ENCODE results near the gene USP47.

DNA sequence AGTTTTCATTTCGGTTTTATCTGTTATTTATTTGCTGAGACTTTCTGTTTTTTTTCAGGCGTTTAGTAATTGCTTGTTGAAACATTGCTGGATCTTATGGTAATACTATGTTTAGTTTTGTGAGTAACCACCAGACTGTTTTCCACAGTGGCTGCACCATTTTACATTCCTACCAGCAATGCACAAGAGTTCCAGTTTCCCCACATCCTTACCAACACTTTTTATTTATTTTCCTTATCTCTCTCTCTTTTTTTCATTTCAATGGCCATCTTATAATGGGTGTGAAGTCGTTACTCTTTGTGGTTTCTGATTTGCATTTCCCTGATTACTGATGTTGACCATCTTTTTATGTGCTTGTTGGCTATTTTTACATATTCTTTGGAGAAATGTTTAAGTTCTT is 23.7 kb downstream of the USP47 start:
- TF ChIP-seq, protein P1, sequence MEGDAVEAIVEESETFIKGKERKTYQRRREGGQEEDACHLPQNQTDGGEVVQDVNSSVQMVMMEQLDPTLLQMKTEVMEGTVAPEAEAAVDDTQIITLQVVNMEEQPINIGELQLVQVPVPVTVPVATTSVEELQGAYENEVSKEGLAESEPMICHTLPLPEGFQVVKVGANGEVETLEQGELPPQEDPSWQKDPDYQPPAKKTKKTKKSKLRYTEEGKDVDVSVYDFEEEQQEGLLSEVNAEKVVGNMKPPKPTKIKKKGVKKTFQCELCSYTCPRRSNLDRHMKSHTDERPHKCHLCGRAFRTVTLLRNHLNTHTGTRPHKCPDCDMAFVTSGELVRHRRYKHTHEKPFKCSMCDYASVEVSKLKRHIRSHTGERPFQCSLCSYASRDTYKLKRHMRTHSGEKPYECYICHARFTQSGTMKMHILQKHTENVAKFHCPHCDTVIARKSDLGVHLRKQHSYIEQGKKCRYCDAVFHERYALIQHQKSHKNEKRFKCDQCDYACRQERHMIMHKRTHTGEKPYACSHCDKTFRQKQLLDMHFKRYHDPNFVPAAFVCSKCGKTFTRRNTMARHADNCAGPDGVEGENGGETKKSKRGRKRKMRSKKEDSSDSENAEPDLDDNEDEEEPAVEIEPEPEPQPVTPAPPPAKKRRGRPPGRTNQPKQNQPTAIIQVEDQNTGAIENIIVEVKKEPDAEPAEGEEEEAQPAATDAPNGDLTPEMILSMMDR (IDR thresholded peaks at IDR 0.05): no peak
- TF ChIP-seq POLR2A (IDR thresholded peaks at IDR 0.05): no peak
- TF ChIP-seq POLR2AphosphoS5 (IDR thresholded peaks at IDR 0.05): no peak
